GM19043 (cell line): Measurements from ENCODE around the gene IRAK4.
"Not testable (repeated sequence)": the region's sequence is repeated elsewhere in the genome, so short reads cannot be mapped to it uniquely, and the experiment has no call there.

Experiments used
- ATAC-seq: cut with Tn5 transposase; IDR thresholded peaks from one replicate; pipeline ENCODE4 v1.9.1; 2021; ENCODE audit warnings: low read depth; ENCODE audit not compliant: unreplicated experiment

IRAK4 gene

DNA sequence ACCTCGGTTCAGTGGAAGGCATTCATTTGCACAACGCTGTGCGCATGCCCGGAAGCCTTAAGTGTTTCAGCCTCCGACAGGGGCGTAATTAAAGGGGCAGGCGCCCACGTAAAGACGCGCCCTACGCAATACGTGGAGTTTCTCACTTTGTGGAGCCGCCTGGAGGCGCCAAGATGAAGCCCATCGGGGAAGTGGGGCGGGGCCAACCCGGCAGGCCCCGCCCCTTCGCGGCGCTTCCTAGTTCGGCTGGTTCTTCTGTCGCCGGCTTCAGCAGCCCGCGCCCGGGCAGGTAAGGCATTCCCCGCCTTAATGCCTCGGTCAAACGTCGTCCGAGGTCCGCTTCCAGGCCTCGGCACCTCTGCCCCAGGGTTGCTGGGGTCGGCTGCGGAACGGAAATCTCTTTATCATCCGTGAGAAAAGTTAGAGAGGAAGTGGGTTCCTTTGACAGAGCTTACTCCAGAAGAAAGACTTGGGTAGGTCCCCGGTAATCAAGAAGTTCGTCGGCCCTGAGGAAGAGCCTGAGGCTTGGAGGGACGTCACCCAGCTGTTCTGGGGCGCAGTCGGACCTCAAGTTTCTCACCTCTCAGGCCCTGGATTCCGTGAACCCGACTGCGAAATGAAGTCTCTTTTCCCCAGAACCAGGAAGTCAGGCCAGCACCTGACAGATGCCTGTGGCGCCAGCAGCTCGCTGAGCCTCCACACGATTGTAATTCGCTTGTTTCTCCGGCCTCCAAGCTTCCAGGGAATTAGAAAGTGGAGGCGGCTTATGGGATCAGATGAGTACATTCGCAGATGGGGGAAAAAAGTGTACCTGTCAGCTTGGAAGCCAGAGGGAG is at the start of gene IRAK4, which contains the start of gene PUS7L:
TSS of gene IRAK4 (plus strand) at position 224 of the 836 bp plus-strand sequence. CDS start 9,161 bp downstream, outside the sequence.
TSS of gene PUS7L (minus strand) at position 63 of the 836 bp plus-strand sequence. CDS start 3,545 bp downstream, outside the sequence.
- ATAC-seq = peak; percentile 96

- ATAC-seq = no peak
These were observed 47.4 kb upstream of the IRAK4 start for GRCh38 chr12:43711348-43711747.

DNA sequence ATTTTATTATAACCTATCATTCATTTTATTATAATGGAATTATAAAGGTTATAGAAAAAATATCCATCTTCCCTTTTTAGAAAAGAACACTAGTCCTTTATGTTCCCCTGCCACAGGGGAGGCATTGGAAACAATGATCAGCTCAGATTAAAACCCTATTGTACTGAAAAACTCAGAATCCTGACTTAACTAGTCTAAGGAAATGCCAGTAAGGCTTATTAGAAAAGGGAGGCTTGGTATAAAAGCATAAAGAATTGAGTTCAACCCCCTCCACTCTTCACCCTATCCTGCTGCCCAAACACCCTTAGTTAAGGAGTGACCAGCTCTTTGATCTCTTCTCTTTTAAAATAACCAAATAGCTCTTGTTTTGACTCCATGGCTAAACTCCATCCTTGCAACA is 36.1 kb upstream of the IRAK4 start:
- ATAC-seq = no peak

DNA sequence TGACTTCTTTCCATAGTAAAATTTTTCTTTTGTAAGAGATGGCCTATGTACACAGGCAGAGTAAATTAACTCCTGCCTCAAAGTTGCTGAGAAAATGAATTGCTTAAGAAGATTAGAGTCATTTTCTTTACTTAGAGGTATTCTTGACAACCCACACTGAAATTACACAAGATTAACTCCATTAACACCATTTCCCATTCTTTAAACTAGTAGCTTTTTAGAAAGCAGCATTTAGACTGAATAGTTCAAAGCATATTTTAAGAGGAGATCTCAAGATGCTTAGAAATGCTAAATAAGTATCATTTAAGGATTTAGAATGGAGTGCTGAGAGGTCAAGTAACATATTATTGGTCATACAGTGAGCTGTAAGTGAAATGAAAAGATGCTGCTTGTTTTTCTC is 35.6 kb upstream of the IRAK4 start:
- no peak for ATAC-seq

DNA sequence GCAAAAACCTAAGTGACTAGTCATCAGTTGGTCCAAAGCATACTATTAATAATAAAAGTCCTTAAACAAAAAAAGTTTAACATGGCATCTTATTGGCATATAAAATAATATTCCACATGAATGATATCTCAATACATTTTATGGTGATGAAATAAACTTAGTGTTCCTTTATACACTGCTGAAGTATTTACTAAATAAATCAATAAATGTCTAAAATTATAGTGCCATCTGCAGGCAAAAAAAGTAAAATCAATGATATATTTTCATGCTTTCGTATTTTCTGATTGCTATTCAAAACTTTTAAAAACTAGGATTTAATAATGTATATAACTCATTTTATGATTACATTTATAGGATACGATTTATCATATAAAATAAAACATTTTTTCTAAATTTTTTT is 30.6 kb upstream of the IRAK4 start:
- ATAC-seq = no peak

GRCh38 chr12:43728698-43729097 is 30.1 kb upstream of the IRAK4 start:
- no peak for ATAC-seq

DNA sequence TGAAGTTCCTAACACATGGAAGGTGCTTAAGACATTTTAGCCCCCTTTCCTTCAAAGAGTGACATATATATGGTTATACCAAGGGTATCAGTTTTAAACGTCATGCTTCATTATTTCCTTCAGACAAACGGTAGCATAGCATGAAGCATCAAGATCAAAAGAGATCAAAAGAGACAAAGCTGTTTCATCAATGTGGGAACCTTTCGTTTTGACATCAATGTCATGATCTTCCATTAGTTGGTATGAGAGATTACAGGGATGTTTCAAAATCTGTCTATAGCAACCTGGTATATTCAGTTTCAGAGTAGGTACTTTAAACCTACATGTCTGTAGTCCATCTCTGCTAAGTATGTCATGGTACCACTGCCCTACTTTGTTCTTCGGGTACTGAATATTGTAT is 28.5 kb upstream of the IRAK4 start:
- no peak for ATAC-seq

GRCh38 chr12:43733687-43734086 is 25.1 kb upstream of the IRAK4 start:
- no peak for ATAC-seq

GRCh38 chr12:43736927-43737440 is 21.8 kb upstream of the IRAK4 start:
- no peak for ATAC-seq

GRCh38 chr12:43737646-43738045 is 21.1 kb upstream of the IRAK4 start:
- ATAC-seq = no peak

GRCh38 chr12:43740511-43741100 is 18.1 kb upstream of the IRAK4 start:
- no peak for ATAC-seq

DNA sequence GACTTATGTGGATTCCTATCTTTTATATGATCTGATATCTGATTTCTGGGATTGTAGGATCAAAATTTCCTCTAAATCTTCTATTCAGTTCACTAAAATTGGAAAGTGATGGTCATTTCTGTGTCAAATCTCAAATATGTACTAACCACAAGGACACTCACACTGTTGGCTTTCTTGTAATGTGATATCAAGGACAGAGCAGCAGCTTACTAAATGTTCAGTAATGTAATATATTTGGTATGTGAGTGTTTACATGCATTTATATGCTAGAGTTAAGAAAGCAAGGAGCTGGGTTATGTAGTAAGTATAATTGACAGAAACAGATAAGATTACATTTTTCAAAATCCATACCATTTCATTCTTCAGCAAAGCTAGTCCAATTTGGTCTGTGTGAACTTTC is 16.6 kb upstream of the IRAK4 start:
- no peak for ATAC-seq

GRCh38 chr12:43744826-43745225 is 13.9 kb upstream of the IRAK4 start:
- no peak for ATAC-seq

- ATAC-seq = no peak
These were observed 9.7 kb upstream of the IRAK4 start for GRCh38 chr12:43749016-43749415.

DNA sequence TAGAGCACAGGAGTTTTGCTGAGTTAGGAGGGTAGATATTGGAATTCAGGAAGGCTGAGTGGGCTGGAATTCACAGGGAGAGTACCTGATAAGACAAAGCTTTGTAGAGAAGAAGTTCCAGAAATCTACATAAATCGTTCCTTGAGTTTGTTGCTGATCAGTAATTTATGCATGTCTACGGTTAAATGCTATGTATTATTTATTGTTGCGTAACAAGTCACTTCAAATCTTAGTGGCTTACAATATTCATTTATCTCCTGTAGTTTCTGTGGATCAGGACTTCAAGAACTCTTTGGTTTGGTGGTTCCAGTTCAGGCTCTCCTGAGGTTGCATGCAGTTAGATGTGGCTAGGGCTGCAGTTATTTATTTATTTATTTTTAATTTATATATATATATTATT is 7.9 kb upstream of the IRAK4 start:
- no peak for ATAC-seq

DNA sequence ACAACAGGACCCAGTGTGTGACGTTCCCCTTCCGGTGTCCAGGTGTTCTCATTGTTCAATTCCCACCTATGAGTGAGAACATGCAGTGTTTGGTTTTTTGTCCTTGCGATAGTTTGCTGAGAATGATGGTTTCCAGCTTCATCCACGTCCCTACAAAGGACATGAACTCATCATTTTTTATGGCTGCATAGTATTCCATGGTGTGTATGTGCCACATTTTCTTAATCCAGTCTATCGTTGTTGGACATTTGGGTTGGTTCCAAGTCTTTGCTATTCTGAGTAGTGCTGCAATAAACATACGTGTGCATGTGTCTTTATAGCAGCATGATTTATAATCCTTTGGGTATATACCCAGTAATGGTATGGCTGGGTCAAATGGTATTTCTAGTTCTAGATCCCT is 7.4 kb upstream of the IRAK4 start:
- not testable (repeated sequence) for ATAC-seq

GRCh38 chr12:43754015-43754414 is 4.7 kb upstream of the IRAK4 start:
- ATAC-seq = no peak

DNA sequence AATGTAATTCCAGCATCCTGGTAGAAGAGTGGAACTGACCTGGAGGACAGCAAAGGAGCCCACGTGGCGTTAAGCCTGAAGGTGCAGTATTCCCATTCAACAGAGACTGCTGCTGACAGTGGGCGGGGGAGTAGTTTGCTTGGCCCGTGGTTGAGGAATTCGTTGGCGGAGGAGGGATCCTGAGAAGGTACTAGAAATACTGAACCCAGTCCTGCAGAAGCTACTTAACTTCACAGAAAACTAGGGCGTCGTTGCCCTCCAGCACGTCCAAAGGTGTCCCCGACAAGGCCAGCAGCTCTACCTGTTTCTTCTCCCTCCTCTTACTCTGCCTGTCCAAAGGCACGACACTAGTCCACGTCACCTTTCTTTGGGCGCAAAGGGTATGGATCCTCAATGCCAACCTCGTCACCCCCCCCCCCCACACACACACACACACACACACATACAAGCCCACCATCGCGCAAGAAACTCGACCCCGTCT is 464 bp upstream of the IRAK4 start:
- ATAC-seq = peak; percentile 4

DNA sequence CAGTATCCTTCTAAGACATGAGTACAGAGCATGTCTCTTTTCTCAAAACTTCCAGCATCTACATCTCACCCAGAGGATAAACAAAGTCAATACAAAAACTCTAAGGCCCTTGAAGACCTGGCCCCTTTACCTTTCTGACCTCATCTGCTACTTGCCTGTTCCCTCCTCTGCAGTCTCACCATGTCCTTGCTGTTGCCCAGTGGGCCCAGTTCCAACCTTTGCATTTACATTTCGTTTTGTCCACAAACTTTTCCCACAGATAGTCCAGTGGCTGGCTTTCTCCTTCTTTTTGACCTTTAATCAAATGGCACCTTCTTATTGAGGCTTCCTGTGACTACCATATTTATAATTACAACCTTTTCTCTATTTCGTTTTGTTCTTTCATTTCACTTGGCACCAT is 1.6 kb downstream of the IRAK4 start:
- no peak for ATAC-seq

DNA sequence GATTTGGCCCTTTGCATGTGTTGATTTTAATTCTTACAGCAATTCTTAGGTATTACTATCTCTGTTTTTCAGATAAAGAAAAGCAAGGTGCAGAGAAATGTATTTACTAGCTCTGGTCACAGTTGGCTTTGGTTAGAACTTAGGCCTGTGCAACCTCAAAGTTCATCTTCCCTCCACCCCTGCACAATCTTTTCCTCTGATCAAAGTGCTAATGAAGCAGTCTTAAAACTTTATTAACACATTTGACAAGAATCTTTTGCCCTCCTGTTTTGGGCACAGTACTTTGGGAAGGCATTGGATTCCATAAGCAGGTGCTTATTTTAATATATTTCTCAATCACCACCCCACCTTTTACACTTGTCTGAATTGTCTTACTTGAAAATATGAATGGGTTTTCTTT is 2.7 kb downstream of the IRAK4 start:
- no peak for ATAC-seq

GRCh38 chr12:43762596-43762995 is 3.8 kb downstream of the IRAK4 start:
- ATAC-seq = no peak

DNA sequence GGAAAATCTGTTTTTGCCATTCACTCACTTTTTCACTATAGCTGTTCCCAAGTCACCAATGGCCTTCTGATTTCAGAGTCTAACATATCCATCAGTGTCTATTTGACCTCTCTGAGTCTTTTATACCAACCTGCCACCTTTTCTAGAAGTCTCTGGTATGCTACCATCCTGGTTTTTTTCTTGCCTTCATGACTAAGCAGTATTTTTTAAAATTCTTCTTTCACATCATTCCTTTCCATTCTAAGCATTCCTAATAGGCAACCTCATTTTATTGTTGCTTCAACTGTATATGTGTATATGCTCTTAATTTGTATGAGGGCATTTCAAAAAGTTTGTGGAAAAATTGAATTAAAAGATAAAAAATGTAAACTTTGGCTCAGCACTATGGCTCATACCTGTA is 5.0 kb downstream of the IRAK4 start:
- ATAC-seq = no peak
